GM21576 (cell line): ENCODE data around the gene KLHL7.
"Not testable (repeated sequence)": the region's sequence is repeated elsewhere in the genome, so short reads cannot be mapped to it uniquely, and the experiment has no call there.

ENCODE experiments used
- ATAC-seq: cut with Tn5 transposase; IDR thresholded peaks from one replicate; pipeline ENCODE4 v1.9.1; 2021; ENCODE audit warnings: mild to moderate bottlenecking, moderate library complexity; ENCODE audit not compliant: unreplicated experiment

The KLHL7 gene

GRCh38 chr7:23213755-23214154, 108.2 kb downstream of the KLHL7 start:
- ATAC-seq: no peak

GRCh38 chr7:23214423-23214822, 108.8 kb downstream of the KLHL7 start:
- ATAC-seq: no peak

GRCh38 chr7:23214938-23215337, 109.4 kb downstream of the KLHL7 start:
- no peak for ATAC-seq

- no peak for ATAC-seq
These were observed 110.4 kb downstream of the KLHL7 start for GRCh38 chr7:23216021-23216420.

- no peak for ATAC-seq
These were observed 112.6 kb downstream of the KLHL7 start for GRCh38 chr7:23218196-23218595.

GRCh38 chr7:23220690-23221305, 115.2 kb downstream of the KLHL7 start:
- ATAC-seq: no peak

GRCh38 chr7:23222439-23223030, 117.0 kb downstream of the KLHL7 start:
- ATAC-seq: no peak

GRCh38 chr7:23224364-23224763, 118.8 kb downstream of the KLHL7 start:
- ATAC-seq: not testable (repeated sequence)

GRCh38 chr7:23226844-23227450, 121.4 kb downstream of the KLHL7 start:
- ATAC-seq: no peak
